Fibroblast of mammary gland (primary cell): Measurements from ENCODE around the gene C1orf50.

Source experiments
- DNase-seq: peaks from one replicate; pipeline ENCODE4 v3.0.0-alpha.2; 2010; ENCODE audit warnings: low read depth
- H3K4me3 ChIP-seq: 2 replicates; pipeline ENCODE4 v1.5.1; 2011; ENCODE audit warnings: low read depth, mild to moderate bottlenecking, low read length, moderate library complexity; ENCODE audit not compliant: control insufficient read depth
- CTCF ChIP-seq: conservative IDR thresholded peaks from 2 replicates; pipeline ENCODE4 v1.5.1; 2011; ENCODE audit warnings: low read depth, low read length, inconsistent platforms; ENCODE audit not compliant: control insufficient read depth, insufficient read depth

The C1orf50 gene

GRCh38 chr1:42740851-42741580, 26.0 kb upstream of the C1orf50 start:
- no peak overlapping the region for H3K4me3 ChIP-seq
- DNase-seq, result no peak
- no peak for TF ChIP-seq CTCF

DNA sequence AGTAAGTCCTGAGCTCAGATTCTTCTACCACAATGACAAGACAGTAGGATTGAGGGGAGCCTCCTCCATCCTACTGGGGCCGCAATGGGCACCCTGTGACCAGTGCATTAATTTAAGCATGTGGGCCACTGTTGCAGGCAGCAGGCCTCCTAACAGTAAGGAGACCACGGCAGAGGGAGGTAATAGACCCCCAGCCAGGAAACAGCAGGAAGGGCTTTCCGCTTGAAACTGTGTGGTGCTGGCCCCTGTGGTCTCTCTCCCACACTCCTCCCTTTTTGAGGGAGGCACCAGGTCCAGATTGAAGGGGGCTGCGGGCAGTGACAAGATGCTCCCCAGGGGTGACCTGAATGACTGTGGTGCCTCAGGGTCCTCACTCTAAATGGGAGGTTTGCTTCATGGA, 25.3 kb upstream of the C1orf50 start:
- no peak overlapping the region for H3K4me3 ChIP-seq
- no peak for TF ChIP-seq CTCF
- no peak for DNase-seq

GRCh38 chr1:42742141-42742540, 24.9 kb upstream of the C1orf50 start:
- TF ChIP-seq CTCF, result no peak
- no peak overlapping the region for H3K4me3 ChIP-seq
- DNase-seq, result no peak

DNA sequence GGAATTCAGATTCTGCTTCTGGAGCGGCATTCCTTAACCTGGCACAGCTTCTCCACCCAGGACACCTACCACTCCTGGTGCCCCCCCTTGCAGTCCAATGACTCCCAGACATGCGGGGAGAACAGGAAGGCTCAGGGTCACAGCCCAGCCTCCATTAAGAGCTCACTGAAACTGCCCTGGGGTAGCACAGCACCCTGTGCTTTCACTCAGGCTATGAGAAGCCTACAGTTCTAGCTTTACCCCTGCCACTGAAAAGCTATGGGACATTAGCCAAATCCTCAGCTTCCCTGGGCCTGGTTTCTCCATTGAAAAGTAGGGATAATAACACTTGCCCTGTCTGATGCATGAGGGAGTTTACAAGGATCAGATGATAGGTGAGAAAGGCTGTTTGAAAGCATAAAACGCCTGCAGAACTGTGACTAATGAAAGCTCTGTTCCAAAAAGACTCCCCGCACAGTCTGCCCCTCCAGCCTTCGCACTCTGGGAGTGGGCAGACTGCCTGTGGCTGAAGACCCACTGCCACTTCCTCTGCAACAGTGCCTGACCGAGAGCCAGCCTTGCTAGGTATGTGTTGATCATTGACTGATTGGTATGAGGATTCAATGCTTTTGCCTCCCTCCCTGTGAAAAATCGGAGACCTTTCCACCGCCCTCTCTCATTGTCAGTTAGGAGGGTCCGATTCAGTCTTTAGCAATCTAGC, 24.3 kb upstream of the C1orf50 start:
- no peak for DNase-seq
- H3K4me3 ChIP-seq, result no peak overlapping the region
- TF ChIP-seq CTCF, result no peak

DNA sequence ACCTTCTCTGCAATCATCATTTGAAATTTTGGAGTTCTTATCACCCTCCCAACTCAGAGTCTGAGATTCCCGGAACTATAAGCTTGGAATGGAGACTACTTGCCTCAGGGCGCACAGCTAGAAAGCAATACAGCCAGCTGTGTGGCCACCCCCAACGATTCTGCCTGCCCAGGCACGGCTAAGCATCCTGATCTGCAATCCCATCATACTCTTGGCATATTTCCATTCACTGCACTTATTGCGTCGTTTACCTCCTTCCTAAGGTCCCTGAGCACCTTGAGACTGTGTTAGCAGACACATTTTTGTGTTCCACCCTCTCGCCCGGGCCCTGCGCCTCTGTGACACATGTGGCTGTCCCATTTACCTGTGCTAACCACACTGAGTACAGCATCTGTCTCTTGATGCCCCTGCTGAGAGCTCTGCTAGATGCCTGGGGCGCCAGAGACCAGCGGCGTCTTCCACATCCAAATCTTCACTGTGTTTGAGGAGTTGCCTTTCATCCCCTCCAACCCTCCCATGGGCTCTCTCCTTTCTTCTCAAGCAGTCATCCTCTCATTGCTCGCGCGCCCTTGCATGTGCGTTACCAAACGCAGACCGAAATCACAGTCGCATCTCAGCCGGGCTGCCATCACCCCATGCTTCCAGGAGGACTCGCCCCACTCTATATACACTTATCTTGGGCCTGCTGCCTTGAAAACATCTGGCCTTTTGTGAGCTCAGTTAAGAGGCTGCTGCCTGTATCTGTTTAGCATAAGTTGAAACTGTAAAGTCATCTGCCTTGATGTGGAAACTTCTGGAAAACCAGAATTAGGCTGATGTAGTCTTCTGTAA, 23.5 kb upstream of the C1orf50 start:
- DNase-seq, result no peak
- TF ChIP-seq CTCF, result no peak
- H3K4me3 ChIP-seq, result no peak overlapping the region

- no peak for DNase-seq
- TF ChIP-seq CTCF, result no peak
- no peak overlapping the region for H3K4me3 ChIP-seq
Measured at GRCh38 chr1:42744148-42744413, 23.0 kb upstream of the C1orf50 start.
